HCT116 (cell line): ENCODE results near the gene SAE1. TPM values are rescaled to one million over a fixed set of nuclear protein-coding genes. Genes with fewer than 3 reads are reported as not detected.

ENCODE experiments used
- ATAC-seq: fragments of 200-7000 bp; cut with Tn5 transposase; 2 replicates; pipeline ENCODE4 v1.9.1; 2020; ENCODE audit warnings: mild to moderate bottlenecking, moderate library complexity
- BruUV-seq: library from RNA; stranded (reverse); fragments of 400-500 nt; replicated peaks from 2 replicates; lab custom pipeline; 2021; lab: Mats Ljungman, UMichigan
- CTCF ChIA-PET: fragments of 300-600 bp; sonication (Branson Sonifier 250); formaldehyde crosslinking; loops from one replicate; lab custom pipeline; 2021; ENCODE audit warnings: antibody characterized with exemption; lab: Charles Lee
- POLR2A ChIA-PET: fragments of 300-600, 350-600 bp; sonication (Branson Sonifier 250); formaldehyde crosslinking; loops from one replicate; lab custom pipeline; 2021; ENCODE audit warnings: antibody characterized with exemption; lab: Charles Lee
- RAD21 ChIA-PET, 2 experiments: fragments of 300-600 bp; sonication (Branson Sonifier 250); formaldehyde crosslinking; loops; one replicate each; lab custom pipeline; 2023; ENCODE audit warnings: low total read pairs in 2 of 2; ENCODE audit not compliant: uncharacterized antibody in 2 of 2, unreplicated experiment in 2 of 2, low non-redundant PET in 1 of 2; lab: Charles Lee
- DNase-seq: peaks from one replicate; pipeline ENCODE4 v3.0.0-alpha.2; 2010; ENCODE audit warnings: low read depth, low spot score
- H2AFZ ChIP-seq: fragments of 200-600 bp; shearing (Covaris generic), sonication (generic); 2 replicates; pipeline ENCODE4 v1.6.1; 2017; ENCODE audit warnings: low read depth, mixed run types, mixed read lengths, antibody characterized with exemption, low read length; ENCODE audit not compliant: poor library complexity, severe bottlenecking
- H3K27ac ChIP-seq: 2 replicates; pipeline ENCODE4 v1.5.1; 2012; ENCODE audit warnings: low read depth, low read length
- H3K27me3 ChIP-seq: fragments of 200-600 bp; sonication (generic); 2 replicates; pipeline ENCODE4 v1.6.1; 2016; ENCODE audit warnings: mixed run types, low read length, mixed read lengths; ENCODE audit not compliant: insufficient read depth
- H3K36me3 ChIP-seq, 2 experiments: fragments of 200-500 bp in 1 of 2; fragments of 200-600 bp in 1 of 2; sonication (Bioruptor generic) in 1 of 2; sonication (generic) in 1 of 2; 2 replicates each; pipeline versions ENCODE4 v1.5.1 to v1.6.1; 2014 to 2016; ENCODE audit warnings: low read length in 2 of 2, inconsistent platforms in 1 of 2, mixed read lengths in 1 of 2, mixed run types in 1 of 2; ENCODE audit not compliant: insufficient read depth in 2 of 2, control insufficient read depth in 1 of 2
- H3K4me1 ChIP-seq, 2 experiments: fragments of 200-600 bp in 1 of 2; sonication (generic) in 1 of 2; 2 replicates each; pipeline versions ENCODE4 v1.5.1 to v1.6.1; 2012 to 2017; ENCODE audit warnings: low read length in 2 of 2, inconsistent platforms in 1 of 2, mild to moderate bottlenecking in 1 of 2, mixed read lengths in 1 of 2, mixed run types in 1 of 2, moderate library complexity in 1 of 2; ENCODE audit not compliant: insufficient read depth in 2 of 2, control insufficient read depth in 1 of 2
- H3K4me2 ChIP-seq: fragments of 200-600 bp; sonication (generic); 2 replicates; pipeline ENCODE4 v1.6.1; 2017; ENCODE audit warnings: mixed run types, low read length, mixed read lengths
- H3K4me3 ChIP-seq, 2 experiments: fragments of 200-600 bp in 1 of 2; sonication (generic) in 1 of 2; replicated peaks in 1 of 2; 2 replicates each; pipeline ENCODE4 v1.5.1; 2011 to 2016; ENCODE audit warnings: low read length in 2 of 2, control low read depth in 1 of 2, low read depth in 1 of 2, mild to moderate bottlenecking in 1 of 2, mixed read lengths in 1 of 2, mixed run types in 1 of 2
- H3K79me2 ChIP-seq: fragments of 200-600 bp; sonication (generic); 2 replicates; pipeline ENCODE4 v1.6.1; 2017; ENCODE audit warnings: mild to moderate bottlenecking, mixed run types, low read length, moderate library complexity, mixed read lengths; ENCODE audit not compliant: insufficient read depth
- H3K9ac ChIP-seq: fragments of 200-600 bp; sonication (generic); 2 replicates; pipeline ENCODE4 v1.6.1; 2016; ENCODE audit warnings: low read length, mixed read lengths
- H3K9me2 ChIP-seq: fragments of 200-600 bp; sonication (generic), shearing (Covaris generic); 2 replicates; pipeline ENCODE4 v1.6.1; 2017; ENCODE audit warnings: mixed run types, mild to moderate bottlenecking, moderate library complexity; ENCODE audit not compliant: insufficient read depth
- H3K9me3 ChIP-seq, 2 experiments: fragments of 200-500 bp in 1 of 2; fragments of 200-600 bp in 1 of 2; sonication (Bioruptor generic) in 1 of 2; sonication (generic) in 1 of 2; 2 replicates each; pipeline ENCODE4 v1.6.1; 2014 to 2017; ENCODE audit warnings: low read length in 2 of 2, mixed read lengths in 2 of 2, inconsistent platforms in 1 of 2, low read depth in 1 of 2, mild to moderate bottlenecking in 1 of 2, mixed run types in 1 of 2, moderate library complexity in 1 of 2; ENCODE audit not compliant: control insufficient read depth in 1 of 2, insufficient read depth in 1 of 2
- H4K20me1 ChIP-seq: fragments of 200-600 bp; sonication (generic), shearing (Covaris generic); 2 replicates; pipeline ENCODE4 v1.6.1; 2017; ENCODE audit warnings: mixed run types, mild to moderate bottlenecking, moderate library complexity; ENCODE audit not compliant: insufficient read depth
- CEBPB ChIP-seq: IDR thresholded peaks from 2 replicates; pipeline ENCODE4 v1.6.1; 2012; ENCODE audit warnings: low read depth
- CTCF ChIP-seq, 3 experiments: fragments of 200-600 bp in 1 of 3; sonication (generic) in 1 of 3; IDR thresholded peaks in 2 of 3; conservative IDR thresholded peaks in 1 of 3; 2 replicates each; pipeline ENCODE4 v1.5.1; 2012 to 2017; ENCODE audit warnings: low read depth in 2 of 3, low read length in 2 of 3, antibody characterized with exemption in 1 of 3, borderline replicate concordance in 1 of 3, control low read depth in 1 of 3, mild to moderate bottlenecking in 1 of 3, mixed read lengths in 1 of 3, mixed run types in 1 of 3, moderate library complexity in 1 of 3; ENCODE audit not compliant: insufficient read depth in 1 of 3
- EGR1 ChIP-seq: IDR thresholded peaks from 2 replicates; pipeline ENCODE4 v1.6.1; 2012; ENCODE audit warnings: low read depth
- ELF1 ChIP-seq: IDR thresholded peaks from 2 replicates; pipeline ENCODE4 v1.6.1; 2012; ENCODE audit warnings: low read depth, borderline replicate concordance
- EZH2 ChIP-seq: fragments of 200-600 bp; sonication (generic); IDR thresholded peaks from 2 replicates; pipeline ENCODE4 v1.6.1; 2017; ENCODE audit warnings: antibody characterized with exemption, mixed run types
- EZH2phosphoT487 ChIP-seq: fragments of 200-600 bp; IDR thresholded peaks from 2 replicates; pipeline ENCODE4 v1.6.1; 2018; ENCODE audit warnings: antibody characterized with exemption, borderline replicate concordance
- FOSL1 ChIP-seq: IDR thresholded peaks from 2 replicates; pipeline ENCODE4 v1.6.1; 2012; ENCODE audit warnings: low read depth
- RAD21 ChIP-seq: IDR thresholded peaks from 2 replicates; pipeline ENCODE4 v1.6.1; 2012; ENCODE audit warnings: low read depth, mild to moderate bottlenecking
- SIN3A ChIP-seq: IDR thresholded peaks from 2 replicates; pipeline ENCODE4 v1.6.1; 2012; ENCODE audit warnings: low read depth
- SP1 ChIP-seq: IDR thresholded peaks from 2 replicates; pipeline ENCODE4 v1.6.1; 2012; ENCODE audit warnings: low read depth
- YY1 ChIP-seq: IDR thresholded peaks from 2 replicates; pipeline ENCODE4 v1.6.1; 2011; ENCODE audit warnings: low read length, low read depth, moderate library complexity, mild to moderate bottlenecking; ENCODE audit not compliant: insufficient replicate concordance; ENCODE audit errors: extremely low read depth
- ZFX ChIP-seq: fragments of 450-650 bp; IDR thresholded peaks from 2 replicates; pipeline ENCODE4 v1.6.1; 2017
- ZNF274 ChIP-seq: fragments of 200-500 bp; sonication (Bioruptor generic); IDR thresholded peaks from 2 replicates; pipeline ENCODE4 v1.6.1; 2014; ENCODE audit warnings: mild to moderate bottlenecking, low read depth, low read length, inconsistent platforms
- intact Hi-C: fragments of 100-400 bp; cut with micrococcal nuclease; formaldehyde crosslinking; loops from 2 replicates; pipeline ENCODE4 v1.10.0; 2022
- total RNA-seq: library from RNA; stranded (reverse); gene quantifications from one replicate; pipeline ENCODE4 v1.2.1, GENCODE V29; 2021; ENCODE audit not compliant: unreplicated experiment
- TF ChIP-seq, protein P1 (sequence below): IDR thresholded peaks from 2 replicates; pipeline ENCODE4 v1.6.1; 2012

The SAE1 gene
- total RNA-seq, 1 experiment from 2014 or later, result 213 TPM

- TF ChIP-seq CTCF (IDR thresholded peaks at IDR 0.05 in 2 of 3, conservative IDR thresholded peaks at IDR 0.05 in 1 of 3; ENCODE audit: borderline replicate concordance in 1 of 3, insufficient read depth in 1 of 3, low read depth in 2 of 3, low read length in 2 of 3) (no peak), SP1 (no peak), RAD21 (no peak), ZNF274 (no peak), ZFX (no peak)
These were observed 14.0 kb downstream of the SAE1 start (continued) for GRCh38 chr19:47144630-47145029.

DNA sequence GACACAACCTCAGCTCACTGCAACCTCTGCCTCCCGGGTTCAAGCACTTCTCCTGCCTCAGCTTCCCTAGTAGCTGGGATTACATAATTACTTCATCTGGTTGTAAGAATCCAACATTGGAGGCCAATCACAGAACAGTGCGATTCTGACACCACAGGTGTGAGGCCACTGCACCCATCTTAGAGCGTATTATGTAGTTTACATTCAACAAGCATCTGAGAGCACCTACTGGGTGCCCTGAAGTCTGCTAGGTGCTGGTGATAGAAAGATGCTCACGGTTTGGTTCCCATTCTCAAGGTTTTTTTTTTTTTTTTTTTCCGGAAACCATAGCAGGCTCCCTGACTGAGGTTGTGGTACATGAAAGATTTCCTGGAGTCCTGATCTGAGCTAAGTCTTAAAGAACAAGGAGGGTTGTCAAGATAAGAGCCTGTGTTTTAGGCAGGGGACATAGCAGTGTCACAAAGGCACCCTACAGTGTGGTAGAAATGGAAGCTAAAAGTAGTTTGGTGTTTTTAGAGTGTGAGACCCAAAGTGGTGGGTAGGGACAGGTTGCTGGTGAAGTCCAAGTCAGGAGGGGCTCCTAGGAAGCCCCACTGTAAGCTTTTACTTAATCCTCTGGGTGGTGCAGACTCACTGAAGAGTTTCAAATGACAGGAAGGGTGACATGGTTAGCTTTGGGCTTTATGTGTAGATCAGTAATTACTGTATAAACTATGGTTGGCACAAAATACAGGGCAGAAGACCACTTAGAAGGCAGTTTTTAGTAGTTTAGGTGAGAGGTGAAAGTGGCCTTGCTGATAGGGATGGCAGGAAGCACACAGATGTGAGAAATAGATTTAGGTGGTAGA lies 15.2 kb downstream of the SAE1 start:
- RAD21 ChIA-PET, result no interaction called here
- POLR2A ChIA-PET, result no interaction called here
- H3K27ac ChIP-seq, result peak overlapping the region; percentile 30; the same call in 1 of the 2 replicates
- CTCF ChIA-PET, result no interaction called here
- no peak overlapping the region for H3K4me2 ChIP-seq
- H3K4me3 ChIP-seq, result no peak overlapping the region
- ATAC-seq (no peak), DNase-seq (no peak)
- H3K4me1 ChIP-seq, result peaks cover 7 to 8% of the 10 kb centered on the region in 2 experiments; a peak in 3 of 4 replicates
- no peaks in the 10 kb centered on the region for H3K27me3 ChIP-seq
- intact Hi-C loops, result loop anchor here (5.0 kb wide), 1 partner anchor 281 kb away; no protein-coding TSS in a partner anchor
- H3K9ac ChIP-seq, result no peak overlapping the region
- peaks cover 45 to 61% of the 10 kb centered on the region in 2 experiments for H3K36me3 ChIP-seq
- no peaks in the 10 kb centered on the region for H3K9me3 ChIP-seq
- TF ChIP-seq ZNF274 (no peak), ELF1 (no peak), FOSL1 (no peak), SP1 (no peak), CTCF (IDR thresholded peaks at IDR 0.05 in 2 of 3, conservative IDR thresholded peaks at IDR 0.05 in 1 of 3; ENCODE audit: borderline replicate concordance in 1 of 3, insufficient read depth in 1 of 3, low read depth in 2 of 3, low read length in 2 of 3) (no peak), CEBPB (no peak), SIN3A (no peak), YY1 (no peak), RAD21 (no peak), EGR1 (no peak), EZH2 (no peak), EZH2phosphoT487 (no peak)
- TF ChIP-seq, protein P1, sequence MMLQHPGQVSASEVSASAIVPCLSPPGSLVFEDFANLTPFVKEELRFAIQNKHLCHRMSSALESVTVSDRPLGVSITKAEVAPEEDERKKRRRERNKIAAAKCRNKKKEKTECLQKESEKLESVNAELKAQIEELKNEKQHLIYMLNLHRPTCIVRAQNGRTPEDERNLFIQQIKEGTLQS, result no peak
- BruUV-seq, result TSS peak; percentile 31
- H3K9me2 ChIP-seq, result no peaks in the 10 kb centered on the region
- H2AFZ ChIP-seq, result no peak overlapping the region
- peaks cover 96% of the 10 kb centered on the region for H3K79me2 ChIP-seq
- peaks cover 15% of the 10 kb centered on the region; the same call in 1 of the 2 replicates for H4K20me1 ChIP-seq
